Measurements from ENCODE around the gene SECISBP2L. TPM values are rescaled to one million over a fixed set of nuclear protein-coding genes. Genes with fewer than 3 reads are reported as not detected.

SECISBP2L gene
- total and polyA plus RNA-seq, 9 of the 15 experiments (the other 6 are each of a cell fraction or from before 2014, with no cell fraction given) = 0.55 to 14.1 (median 10.4) TPM

- no TSS peak for BruUV-seq (replicated peaks)
- in situ Hi-C loops (cut with MboI) = no loop called here
- no peaks in the 10 kb centered on the region for H3K27me3 ChIP-seq (ENCODE audit: control insufficient read depth in 2 of 2, insufficient read depth in 2 of 2, low read length in 2 of 2)
- peaks cover 59% of the 10 kb centered on the region for H3K79me2 ChIP-seq (ENCODE audit: control insufficient read depth, insufficient read depth, low read length)
- 0 out of 2 replicates have a peak, but pooled peaks cover 4% of the 10 kb centered on the region for H4K20me1 ChIP-seq (replicated peaks; ENCODE audit: control insufficient read depth, insufficient read depth, low read length)
- WGBS (ENCODE audit: insufficient coverage, low coverage, missing lambda C conversion rate) = 85% methylated on average over 5 of the region's 5 CpGs
- H3K27ac ChIP-seq (ENCODE audit: extremely low read depth, low read depth, low read length) = no peak overlapping the region
- FAIRE-seq = no peak
- peaks cover 0 to 6% of the 10 kb centered on the region in 2 experiments; a peak in 4 of 5 replicates for H3K4me1 ChIP-seq (replicated peaks in 1 of 2; ENCODE audit: control insufficient read depth in 2 of 2, insufficient read depth in 2 of 2, low read length in 2 of 2)
- H3K9me1 ChIP-seq (ENCODE audit: control insufficient read depth, insufficient read depth, low read length) = no peaks in the 10 kb centered on the region
- H3K4me3 ChIP-seq = no peak overlapping the region
- ChIA-PET CTCF (ENCODE audit: low intra/inter-chr PET ratio) (no interaction called here), POLR2A (no interaction called here)
- DNase-seq (ENCODE audit: extremely low read depth in 1 of 4, low spot score in 3 of 4) = no peak
- intact Hi-C loops (cut with micrococcal nuclease) = no loop called here
- no peak overlapping the region for H3K9ac ChIP-seq (ENCODE audit: insufficient read depth in 1 of 2, low read depth in 2 of 2, low read length in 2 of 2)
- H2AFZ ChIP-seq (ENCODE audit: low read depth, low read length) = no peak overlapping the region
- no peak for ATAC-seq
- H3K4me2 ChIP-seq (ENCODE audit: insufficient read depth, low read length) = no peak overlapping the region
- no peaks in the 10 kb centered on the region for H3K9me3 ChIP-seq (replicated peaks; ENCODE audit: control insufficient read depth, insufficient read depth, low read depth, low read length)
- TF ChIP-seq BRD9 (IDR thresholded peaks at IDR 0.05; ENCODE audit: low read depth, partially characterized antibody) = no peak
- TF ChIP-seq HDAC3 (IDR thresholded peaks at IDR 0.05; ENCODE audit: borderline replicate concordance, partially characterized antibody) = no peak
- no peak for TF ChIP-seq NR2F6 (CRISPR knock-in tag; IDR thresholded peaks at IDR 0.05)
- TF ChIP-seq SMARCC2 (IDR thresholded peaks at IDR 0.05; ENCODE audit: low read depth) = no peak
- TF ChIP-seq YY1 (IDR thresholded peaks at IDR 0.05; ENCODE audit: borderline replicate concordance in 1 of 3, control insufficient read depth in 1 of 3, extremely low read depth in 1 of 3, insufficient read depth in 3 of 3, insufficient read length in 1 of 3, insufficient replicate concordance in 2 of 3, low read depth in 1 of 3, low read length in 2 of 3) = no peak
- TF ChIP-seq ZBTB17 (CRISPR knock-in tag; IDR thresholded peaks at IDR 0.05) = no peak
- H3K36me3 ChIP-seq (ENCODE audit: control insufficient read depth, insufficient read depth, low read length) = peaks cover 7% of the 10 kb centered on the region; the same call in 2 of the 3 replicates
Measured at GRCh38 chr15:49041426-49041825, 4.8 kb downstream of the SECISBP2L start.

- H3K79me2 ChIP-seq (ENCODE audit: control insufficient read depth, insufficient read depth, low read length) = peaks cover 48% of the 10 kb centered on the region
- intact Hi-C loops (cut with micrococcal nuclease) = no loop called here
- H3K9ac ChIP-seq (ENCODE audit: insufficient read depth in 1 of 2, low read depth in 2 of 2, low read length in 2 of 2) = no peak overlapping the region
- H2AFZ ChIP-seq (ENCODE audit: low read depth, low read length) = no peak overlapping the region
- no peaks in the 10 kb centered on the region; a peak in 2 of 5 replicates for H3K4me1 ChIP-seq (replicated peaks in 1 of 2; ENCODE audit: control insufficient read depth in 2 of 2, insufficient read depth in 2 of 2, low read length in 2 of 2)
- CTCF ChIA-PET (ENCODE audit: low intra/inter-chr PET ratio) = no interaction called here
- POLR2A ChIA-PET = no interaction called here
- no peaks in the 10 kb centered on the region for H3K9me1 ChIP-seq (ENCODE audit: control insufficient read depth, insufficient read depth, low read length)
- H3K9me3 ChIP-seq (replicated peaks; ENCODE audit: control insufficient read depth, insufficient read depth, low read depth, low read length) = no peaks in the 10 kb centered on the region
- H3K4me2 ChIP-seq (ENCODE audit: insufficient read depth, low read length) = no peak overlapping the region
- no peak overlapping the region for H3K4me3 ChIP-seq
- DNase-seq (ENCODE audit: extremely low read depth in 1 of 4, low spot score in 3 of 4) (no peak), ATAC-seq (no peak), FAIRE-seq (no peak)
- no peak overlapping the region for H3K27ac ChIP-seq (ENCODE audit: extremely low read depth, low read depth, low read length)
- no peaks in the 10 kb centered on the region for H3K27me3 ChIP-seq (ENCODE audit: control insufficient read depth in 2 of 2, insufficient read depth in 2 of 2, low read length in 2 of 2)
- in situ Hi-C loops (cut with MboI) = no loop called here
- H3K36me3 ChIP-seq (ENCODE audit: control insufficient read depth, insufficient read depth, low read length) = peaks cover 15% of the 10 kb centered on the region
- TF ChIP-seq USF1 (CRISPR knock-in tag; IDR thresholded peaks at IDR 0.05) = no peak
- no peak for TF ChIP-seq KLF16 (IDR thresholded peaks at IDR 0.05)
- no peak for TF ChIP-seq MLLT1 (IDR thresholded peaks at IDR 0.05)
- TF ChIP-seq MTF1 (CRISPR knock-in tag; IDR thresholded peaks at IDR 0.05; ENCODE audit: borderline replicate concordance) = no peak
- no TSS peak for BruUV-seq (replicated peaks)
- H4K20me1 ChIP-seq (replicated peaks; ENCODE audit: control insufficient read depth, insufficient read depth, low read length) = no peaks in the 10 kb centered on the region
Measured at GRCh38 chr15:49040151-49040550, 6.1 kb downstream of the SECISBP2L start.
